Endothelial cell of umbilical vein (primary cell): Measurements from ENCODE around the gene SORT1. TPM values are rescaled to one million over a fixed set of nuclear protein-coding genes. Genes with fewer than 3 reads are reported as not detected.

ENCODE experiments used
- BruUV-seq: library from RNA; stranded (reverse); fragments of 400-500 nt; replicated peaks from 2 replicates; lab custom pipeline; 2021; lab: Mats Ljungman, UMichigan
- CTCF ChIA-PET: fragments of 300-600, 350-600 bp; sonication (Branson Sonifier 250); formaldehyde crosslinking; loops from one replicate; lab custom pipeline; 2021; ENCODE audit warnings: antibody characterized with exemption, inconsistent platforms; lab: Charles Lee
- POLR2A ChIA-PET: fragments of 300-600, 350-600 bp; sonication (Branson Sonifier 250); formaldehyde crosslinking; loops from one replicate; lab custom pipeline; 2021; ENCODE audit warnings: antibody characterized with exemption, inconsistent platforms; lab: Charles Lee
- DNase-seq: peaks from one replicate; pipeline ENCODE4 v3.0.0-alpha.2; 2011; ENCODE audit warnings: low read depth, low spot score
- FAIRE-seq: peaks from 2 replicates; lab custom pipeline; 2011; peaks lifted over from hg19 to GRCh38; lab: Jason Lieb, UNC
- H2AFZ ChIP-seq: 2 replicates; pipeline ENCODE4 v1.6.0; 2012; ENCODE audit warnings: low read depth, low read length, control low read depth, inconsistent platforms
- H3K27ac ChIP-seq: 2 replicates; pipeline ENCODE4 v1.5.1; 2011; ENCODE audit warnings: low read depth, mild to moderate bottlenecking, control low read depth, low read length, moderate library complexity; ENCODE audit not compliant: insufficient read depth
- H3K27me3 ChIP-seq, 2 experiments: 2 replicates each; pipeline versions ENCODE4 v1.6.0 to v1.6.1; 2011; ENCODE audit warnings: low read length in 2 of 2, mixed read lengths in 1 of 2; ENCODE audit not compliant: control insufficient read depth in 2 of 2, insufficient read depth in 2 of 2
- H3K36me3 ChIP-seq, 2 experiments: 2 replicates in 1 of 2; 3 replicates in 1 of 2; pipeline ENCODE4 v1.5.1; 2011; ENCODE audit warnings: low read length in 2 of 2, mild to moderate bottlenecking in 1 of 2, moderate library complexity in 1 of 2; ENCODE audit not compliant: control insufficient read depth in 2 of 2, insufficient read depth in 2 of 2; ENCODE audit errors: extremely low read depth in 1 of 2
- H3K4me1 ChIP-seq: 3 replicates; pipeline ENCODE4 v1.5.1; 2011; ENCODE audit warnings: mild to moderate bottlenecking, low read length; ENCODE audit not compliant: control insufficient read depth, insufficient read depth; ENCODE audit errors: extremely low read depth
- H3K4me2 ChIP-seq: 2 replicates; pipeline ENCODE4 v1.6.1; 2011; ENCODE audit warnings: low read length, control low read depth, mixed read lengths; ENCODE audit not compliant: insufficient read depth
- H3K4me3 ChIP-seq, 3 experiments: fragments of 200-600 bp in 1 of 3; sonication (generic), shearing (Covaris generic) in 1 of 3; replicated peaks in 1 of 3; 2 replicates each; pipeline ENCODE4 v1.5.1; 2011 to 2016; ENCODE audit warnings: control low read depth in 3 of 3, low read length in 3 of 3, mild to moderate bottlenecking in 2 of 3, inconsistent platforms in 1 of 3, low read depth in 1 of 3, moderate library complexity in 1 of 3; ENCODE audit not compliant: insufficient read depth in 1 of 3
- H3K79me2 ChIP-seq: 2 replicates; pipeline ENCODE4 v1.6.0; 2012; ENCODE audit warnings: low read length, inconsistent platforms; ENCODE audit not compliant: control insufficient read depth, insufficient read depth
- H3K9ac ChIP-seq: replicated peaks from 2 replicates; pipeline ENCODE3; 2011; ENCODE audit warnings: low read length, control low read depth; ENCODE audit not compliant: insufficient read depth; ENCODE audit errors: extremely low read depth
- H3K9me1 ChIP-seq: replicated peaks from 3 replicates; pipeline ENCODE4 v1.6.0; 2011; ENCODE audit warnings: mild to moderate bottlenecking, low read length; ENCODE audit not compliant: control insufficient read depth, insufficient read depth; ENCODE audit errors: extremely low read depth
- H3K9me3 ChIP-seq: replicated peaks from 2 replicates; pipeline ENCODE4 v1.5.1; 2012; ENCODE audit warnings: low read length, inconsistent platforms; ENCODE audit not compliant: control insufficient read depth, insufficient read depth
- H4K20me1 ChIP-seq: replicated peaks from 2 replicates; pipeline ENCODE3; 2011; ENCODE audit warnings: mild to moderate bottlenecking, low read length; ENCODE audit not compliant: control insufficient read depth, insufficient read depth; ENCODE audit errors: extremely low read depth
- EZH2 ChIP-seq: IDR thresholded peaks from 2 replicates; pipeline ENCODE4 v1.6.1; 2012; ENCODE audit warnings: borderline replicate concordance, low read depth, mild to moderate bottlenecking, moderate library complexity, low read length, inconsistent platforms; ENCODE audit not compliant: severe bottlenecking
- FOS ChIP-seq: IDR thresholded peaks from 2 replicates; pipeline ENCODE4 v1.6.1; 2011; ENCODE audit warnings: mild to moderate bottlenecking, low read length, moderate library complexity, borderline replicate concordance; ENCODE audit not compliant: insufficient read depth
- GATA2 ChIP-seq: IDR thresholded peaks from 2 replicates; pipeline ENCODE4 v1.7.0; 2011; ENCODE audit warnings: low read depth, mild to moderate bottlenecking, moderate library complexity, mixed read lengths, low read length; ENCODE audit not compliant: insufficient read length, insufficient read depth
- JUN ChIP-seq: IDR thresholded peaks from 2 replicates; pipeline ENCODE4 v1.6.1; 2011; ENCODE audit warnings: borderline replicate concordance, low read depth; ENCODE audit not compliant: insufficient read length, insufficient read depth
- MYC ChIP-seq: IDR thresholded peaks from one replicate; pipeline ENCODE4 v1.6.1; 2011; ENCODE audit warnings: mild to moderate bottlenecking, low read depth, low read length
- POLR2A ChIP-seq: IDR thresholded peaks from 2 replicates; pipeline ENCODE4 v1.6.1; 2012; ENCODE audit warnings: low read depth, mild to moderate bottlenecking, control low read depth, low read length
- POLR2AphosphoS5 ChIP-seq: IDR thresholded peaks from 2 replicates; pipeline ENCODE4 v1.6.1; 2012; ENCODE audit warnings: low read depth, mild to moderate bottlenecking, control low read depth, low read length, moderate library complexity; ENCODE audit not compliant: insufficient read depth
- dilution Hi-C: fragments of 300-500 bp; cut with MboI; formaldehyde crosslinking; loops from one replicate; pipeline ENCODE4 v1.15.0; 2019; ENCODE audit warnings: low sequenced_read_pairs; ENCODE audit not compliant: extremely low pct_ligation_motif_present
- intact Hi-C: fragments of 100-400 bp; cut with micrococcal nuclease; formaldehyde crosslinking; loops from one replicate; pipeline ENCODE4 v1.10.0; 2022
- polyA plus RNA-seq, 4 experiments: library from polyadenylated mRNA; depleted of rRNA in 3 of 4; stranded (reverse) in 3 of 4; unstranded in 1 of 4; fragments of >200 nt; gene quantifications; 2 replicates each; pipeline versions ENCODE4 v1.2.1 to v1.2.3, GENCODE V29; 2011 to 2012; ENCODE audit warnings: missing spikeins in 1 of 4
- total RNA-seq: library from RNA; stranded (reverse); gene quantifications from 2 replicates; pipeline ENCODE4 v1.2.3, GENCODE V29; 2021
- TF ChIP-seq, protein P1 (sequence below): IDR thresholded peaks from 2 replicates; pipeline ENCODE4 v1.6.1; 2011; ENCODE audit not compliant: insufficient read depth, insufficient read length
- TF ChIP-seq, protein P2 (sequence below), 2 donors: IDR thresholded peaks; 1 replicate in 1 of 2; 2 replicates in 1 of 2; pipeline ENCODE4 v1.5.1; 2011; ENCODE audit warnings: low read length in 2 of 2, mild to moderate bottlenecking in 2 of 2, moderate library complexity in 2 of 2, control low read depth in 1 of 2, inconsistent platforms in 1 of 2, low read depth in 1 of 2; ENCODE audit not compliant: insufficient read depth in 1 of 2; ENCODE audit errors: extremely low read depth in 1 of 2

SORT1 gene
- total and polyA plus RNA-seq, 2 donors (not counting 3 experiments of a cell fraction or from before 2014, with no cell fraction given) = 6.8 to 17.8 TPM

DNA sequence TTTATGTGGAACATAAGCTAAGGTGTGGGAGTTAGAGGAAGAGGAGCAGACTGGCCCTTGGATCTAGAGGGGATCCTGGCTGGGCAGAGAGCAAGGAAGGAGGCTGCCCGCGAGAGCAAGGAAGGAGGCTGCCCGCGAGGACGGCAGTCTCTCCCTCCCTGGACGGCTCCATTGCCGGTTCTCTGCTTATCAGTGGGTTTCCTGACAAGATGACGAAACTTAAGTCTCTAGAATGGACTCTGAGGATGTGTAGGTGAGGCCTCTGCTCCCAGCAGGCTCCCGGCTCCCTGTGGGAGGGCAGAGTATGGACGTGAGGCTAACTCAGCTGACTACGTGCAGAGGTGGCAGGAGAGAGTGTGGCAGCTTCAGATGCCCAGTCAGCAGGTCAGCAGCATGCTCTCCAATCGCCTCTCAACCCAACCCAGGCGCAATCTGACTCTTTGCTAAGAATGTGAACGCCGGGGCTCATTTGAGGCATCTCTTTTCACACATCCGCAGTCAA is 97.0 kb downstream of the SORT1 start:
- CTCF ChIA-PET = interaction anchor here (0.9 kb wide), 1 partner anchor 18 kb away, joined by 4 read pairs; the partner anchor contains the start of gene PSRC1
- H3K4me1 ChIP-seq = no peaks in the 10 kb centered on the region
- no peaks in the 10 kb centered on the region for H4K20me1 ChIP-seq
- no peak for DNase-seq
- dilution Hi-C loops (no loop called here), intact Hi-C loops (no loop called here)
- H3K36me3 ChIP-seq = no peaks in the 10 kb centered on the region
- BruUV-seq = no TSS peak
- TF ChIP-seq GATA2 (no peak), MYC (no peak), POLR2AphosphoS5 (no peak), JUN (no peak), POLR2A (no peak), EZH2 (no peak), FOS (no peak)
- TF ChIP-seq, protein P1, sequence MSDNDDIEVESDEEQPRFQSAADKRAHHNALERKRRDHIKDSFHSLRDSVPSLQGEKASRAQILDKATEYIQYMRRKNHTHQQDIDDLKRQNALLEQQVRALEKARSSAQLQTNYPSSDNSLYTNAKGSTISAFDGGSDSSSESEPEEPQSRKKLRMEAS = no peak
- TF ChIP-seq, protein P2, sequence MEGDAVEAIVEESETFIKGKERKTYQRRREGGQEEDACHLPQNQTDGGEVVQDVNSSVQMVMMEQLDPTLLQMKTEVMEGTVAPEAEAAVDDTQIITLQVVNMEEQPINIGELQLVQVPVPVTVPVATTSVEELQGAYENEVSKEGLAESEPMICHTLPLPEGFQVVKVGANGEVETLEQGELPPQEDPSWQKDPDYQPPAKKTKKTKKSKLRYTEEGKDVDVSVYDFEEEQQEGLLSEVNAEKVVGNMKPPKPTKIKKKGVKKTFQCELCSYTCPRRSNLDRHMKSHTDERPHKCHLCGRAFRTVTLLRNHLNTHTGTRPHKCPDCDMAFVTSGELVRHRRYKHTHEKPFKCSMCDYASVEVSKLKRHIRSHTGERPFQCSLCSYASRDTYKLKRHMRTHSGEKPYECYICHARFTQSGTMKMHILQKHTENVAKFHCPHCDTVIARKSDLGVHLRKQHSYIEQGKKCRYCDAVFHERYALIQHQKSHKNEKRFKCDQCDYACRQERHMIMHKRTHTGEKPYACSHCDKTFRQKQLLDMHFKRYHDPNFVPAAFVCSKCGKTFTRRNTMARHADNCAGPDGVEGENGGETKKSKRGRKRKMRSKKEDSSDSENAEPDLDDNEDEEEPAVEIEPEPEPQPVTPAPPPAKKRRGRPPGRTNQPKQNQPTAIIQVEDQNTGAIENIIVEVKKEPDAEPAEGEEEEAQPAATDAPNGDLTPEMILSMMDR (IDR thresholded peaks at IDR 0.05; ENCODE audit: extremely low read depth in 1 of 2, insufficient read depth in 1 of 2, low read depth in 1 of 2, low read length in 2 of 2) = no peak
- H2AFZ ChIP-seq = no peak overlapping the region
- H3K27me3 ChIP-seq = peaks cover 8 to 9% of the 10 kb centered on the region in 2 experiments
- POLR2A ChIA-PET = no interaction called here
- H3K27ac ChIP-seq = no peak overlapping the region
- no peak overlapping the region for H3K4me3 ChIP-seq
- H3K9me3 ChIP-seq = no peaks in the 10 kb centered on the region
- H3K79me2 ChIP-seq = no peaks in the 10 kb centered on the region
- no peak for FAIRE-seq
- H3K9me1 ChIP-seq = no peaks in the 10 kb centered on the region
- H3K4me2 ChIP-seq = no peak overlapping the region
- no peak overlapping the region for H3K9ac ChIP-seq
